RPMI8226 (cell line): ENCODE measurements around the gene KRT9.

ENCODE experiments used
- DNase-seq: peaks from one replicate; pipeline ENCODE4 v3.0.0-alpha.2; 2015

The KRT9 gene

DNA sequence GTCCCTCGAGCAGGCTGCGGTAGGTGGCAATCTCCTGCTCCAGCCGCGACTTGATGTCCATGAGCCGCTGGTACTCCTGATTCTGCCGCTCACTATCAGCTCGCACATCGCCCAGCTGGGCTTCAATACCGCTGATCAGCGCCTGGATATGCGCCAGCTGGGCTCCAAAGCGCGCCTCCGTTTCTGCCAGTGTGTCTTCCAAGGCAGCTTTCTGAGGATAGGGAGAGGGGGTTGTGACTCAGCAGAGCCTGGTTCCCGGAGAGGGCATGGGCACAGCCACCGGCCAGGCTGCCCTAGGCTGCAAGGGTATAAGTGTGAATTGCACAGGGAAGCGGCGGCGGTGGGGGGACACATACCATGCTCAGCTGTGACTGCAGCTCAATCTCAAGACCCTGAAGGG lies 48.1 kb downstream of the KRT9 start:
- no peak for DNase-seq

DNA sequence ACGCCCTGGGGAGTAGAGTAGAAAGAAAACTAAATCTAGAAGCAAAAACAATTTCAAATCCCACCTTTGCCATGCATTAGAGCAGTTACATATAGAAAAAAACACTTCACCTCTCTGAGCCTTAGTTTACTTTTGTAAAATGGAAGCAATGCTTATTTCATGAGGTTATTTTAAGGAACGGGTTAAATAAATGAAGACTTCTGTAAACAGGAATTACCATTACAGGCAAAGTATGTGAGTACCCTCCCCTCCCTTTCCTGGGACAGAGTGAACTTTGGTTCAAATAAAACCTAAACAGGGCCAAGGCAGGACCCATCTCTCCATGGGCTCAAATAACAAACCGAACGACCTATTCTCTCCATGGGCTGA lies 48.6 kb downstream of the KRT9 start:
- no peak for DNase-seq

DNA sequence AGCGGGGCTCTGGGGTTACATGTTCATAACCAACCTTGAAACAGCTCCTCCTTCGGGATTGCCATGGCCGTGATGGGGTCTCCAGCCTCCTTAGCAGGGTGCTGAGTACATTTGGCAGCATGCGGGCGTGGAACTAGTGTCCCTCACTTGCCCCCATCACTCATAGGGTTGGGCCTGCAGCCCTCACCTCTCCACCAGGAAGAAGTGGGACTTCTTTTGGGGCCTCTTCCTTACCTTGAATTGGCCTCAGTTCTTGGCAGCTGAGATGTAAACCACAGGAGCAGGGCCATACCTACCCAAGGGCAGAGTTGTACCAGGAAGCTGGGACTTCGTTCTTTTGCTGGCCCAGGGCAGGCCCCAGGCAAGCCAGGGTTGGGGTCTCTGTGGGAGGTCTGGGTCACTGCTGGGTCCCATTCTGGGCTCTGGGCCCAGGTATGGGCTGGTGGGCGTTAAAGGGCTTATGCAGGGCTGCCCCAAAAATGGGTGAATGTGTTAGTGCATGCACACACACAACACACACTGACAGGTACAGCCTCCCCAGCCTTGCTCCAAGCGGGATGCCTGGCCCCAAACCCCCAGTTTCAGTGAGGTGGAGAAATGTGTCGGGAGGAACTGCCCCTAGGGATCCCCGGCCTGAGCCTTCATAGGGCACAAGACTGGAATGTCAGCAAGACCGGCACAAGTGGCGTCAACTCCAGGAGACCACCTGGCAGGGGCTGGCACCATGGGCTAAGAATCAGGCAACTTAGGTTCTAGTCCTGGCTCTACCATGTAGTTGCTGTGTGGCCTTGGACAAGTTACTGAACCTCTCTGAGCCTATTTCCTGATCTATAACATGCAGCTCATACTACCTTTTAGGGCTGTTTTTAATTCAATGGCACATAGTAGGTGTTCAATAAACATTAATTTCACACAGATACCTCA lies 49.3 kb downstream of the KRT9 start:
- DNase-seq, result peak; percentile 52

DNA sequence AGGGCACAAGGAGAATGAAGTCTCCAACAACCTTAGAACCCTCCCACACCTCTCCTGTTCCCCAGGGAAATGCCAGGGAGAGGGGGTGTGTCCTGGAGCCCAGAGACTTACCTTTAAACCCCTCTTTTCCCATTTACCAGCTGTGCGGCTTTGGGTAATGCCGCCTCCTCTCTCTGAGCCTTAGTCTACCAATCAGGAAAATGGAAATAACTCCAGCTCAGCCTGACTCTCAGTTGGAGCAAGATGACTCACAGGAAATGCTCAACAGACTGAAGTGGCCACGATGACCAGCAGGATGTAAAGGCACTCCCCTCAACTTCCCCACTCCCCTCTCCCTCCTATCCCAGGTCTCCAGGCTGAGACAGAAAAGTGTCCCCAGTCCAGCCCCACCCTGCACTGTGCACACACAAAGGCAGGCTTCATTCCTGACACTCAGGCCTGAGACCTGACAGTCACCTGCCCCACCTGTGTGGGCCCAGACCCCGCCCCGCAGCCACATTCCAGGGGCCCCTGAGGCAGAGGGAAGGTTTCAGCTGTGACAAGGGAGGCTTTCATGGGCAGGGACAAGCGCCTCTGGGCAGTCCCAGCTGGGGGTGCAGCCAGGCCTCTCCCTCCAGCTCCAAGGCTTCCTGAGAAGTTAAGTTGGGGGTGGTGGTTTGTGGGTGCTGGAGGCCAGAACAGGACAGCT lies 50.1 kb downstream of the KRT9 start:
- DNase-seq, result peak; percentile 66

DNA sequence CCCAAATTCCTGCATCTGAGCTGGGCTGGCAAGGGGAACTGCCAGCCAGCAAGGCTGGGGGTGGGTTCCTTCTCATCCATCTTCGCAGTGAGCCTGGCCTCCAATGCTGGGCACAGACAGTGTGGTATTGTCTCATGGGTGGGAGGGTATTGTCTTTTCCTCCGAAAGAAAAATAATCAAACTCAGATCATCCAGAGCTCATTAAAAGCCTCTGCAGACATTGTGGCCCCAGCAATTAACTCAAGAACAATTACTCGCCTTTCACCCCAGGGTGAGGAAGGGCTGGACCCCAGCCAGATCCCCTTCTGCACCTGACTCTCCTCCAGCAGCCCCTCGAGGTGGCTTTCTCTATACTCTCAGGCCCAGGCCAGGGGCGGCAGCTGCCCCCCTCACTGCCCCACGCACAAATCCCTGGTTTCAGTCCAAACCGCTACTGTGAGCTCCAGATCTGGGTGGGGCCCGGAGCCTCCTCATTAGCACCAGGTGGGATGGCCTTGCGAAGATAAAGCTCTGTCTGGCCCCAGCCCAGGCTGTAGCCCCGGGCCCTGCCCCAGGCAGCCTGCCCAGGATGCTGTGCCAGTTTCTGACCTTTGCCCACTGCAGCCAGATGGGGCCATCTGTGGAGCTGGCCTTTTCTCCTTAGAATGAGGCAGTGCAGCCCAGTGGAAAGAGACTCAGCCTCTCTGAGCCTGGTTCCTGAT lies 50.9 kb downstream of the KRT9 start:
- peak; percentile 94 for DNase-seq

DNA sequence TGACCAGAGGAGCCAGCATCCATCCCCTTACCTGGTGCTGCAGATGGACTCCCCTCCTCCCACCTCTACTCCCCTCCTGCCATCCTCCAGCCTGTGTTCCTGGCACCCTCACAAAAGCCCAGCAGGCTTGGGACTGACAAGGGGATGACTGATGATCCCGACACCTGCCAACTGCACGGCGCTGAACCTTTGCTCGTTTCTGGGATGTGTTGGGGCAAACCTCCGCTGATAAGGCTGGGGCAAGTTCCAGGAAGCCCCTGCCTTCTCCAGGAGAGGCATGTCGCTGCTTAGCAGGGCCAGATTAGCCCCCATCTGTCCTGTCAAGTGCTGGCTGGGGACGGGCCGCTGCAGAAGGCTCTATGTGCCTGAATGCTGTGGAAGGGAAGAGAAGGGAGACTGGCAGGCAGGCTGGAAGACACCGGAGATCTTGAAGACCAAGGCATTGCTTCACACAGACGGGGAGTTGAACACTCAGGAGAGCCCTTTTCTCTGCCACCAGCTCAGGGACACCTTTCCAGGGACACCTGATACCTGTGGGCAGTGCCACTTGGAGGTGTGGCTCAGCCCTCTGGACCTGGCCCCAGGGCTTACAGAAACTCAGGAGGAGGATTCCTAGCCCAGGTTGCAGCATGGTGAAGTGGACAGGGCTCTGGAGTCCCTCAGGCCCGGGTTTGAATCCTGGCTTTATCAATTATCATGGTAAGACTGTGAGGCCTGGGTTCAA lies 52.2 kb downstream of the KRT9 start:
- no peak for DNase-seq

DNA sequence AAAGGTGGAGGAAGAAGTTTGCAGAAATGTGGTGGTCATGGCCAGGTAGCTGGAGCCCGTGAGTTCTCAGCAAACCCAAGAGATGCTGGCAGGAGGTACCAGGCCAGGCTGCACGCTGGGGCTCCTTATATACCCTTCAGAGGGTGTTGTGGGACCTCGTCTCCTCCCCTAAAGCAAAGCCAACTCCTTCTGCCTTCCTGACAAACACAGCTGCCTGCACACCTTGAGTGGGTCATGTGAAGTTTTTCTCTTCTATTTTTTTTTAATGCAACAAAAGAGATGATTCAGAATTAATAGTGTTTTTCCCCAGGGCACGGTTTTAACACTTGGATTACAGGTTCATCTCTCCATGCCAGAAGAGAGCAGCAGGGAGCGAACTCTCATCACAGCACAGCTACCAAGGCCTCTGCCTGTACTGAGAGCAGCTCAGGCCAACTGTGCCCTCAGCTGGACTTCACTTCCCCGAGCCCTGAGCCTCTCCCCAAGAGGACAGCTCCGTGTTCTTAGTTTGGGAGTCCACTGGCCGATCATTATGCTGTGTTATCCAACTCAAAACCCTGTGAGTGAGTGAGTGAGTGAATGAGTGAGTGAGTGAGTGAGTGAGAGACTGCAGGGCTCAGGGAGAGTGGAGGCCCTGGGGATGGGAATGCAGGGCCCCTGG lies 52.9 kb downstream of the KRT9 start, which contains the start of gene KRT15:
Gene KRT15 (minus strand): TSS at position 102 of the 661 bp plus-strand sequence. CDS start 63 bp downstream, at position 39.
- peak; percentile 92 for DNase-seq

DNA sequence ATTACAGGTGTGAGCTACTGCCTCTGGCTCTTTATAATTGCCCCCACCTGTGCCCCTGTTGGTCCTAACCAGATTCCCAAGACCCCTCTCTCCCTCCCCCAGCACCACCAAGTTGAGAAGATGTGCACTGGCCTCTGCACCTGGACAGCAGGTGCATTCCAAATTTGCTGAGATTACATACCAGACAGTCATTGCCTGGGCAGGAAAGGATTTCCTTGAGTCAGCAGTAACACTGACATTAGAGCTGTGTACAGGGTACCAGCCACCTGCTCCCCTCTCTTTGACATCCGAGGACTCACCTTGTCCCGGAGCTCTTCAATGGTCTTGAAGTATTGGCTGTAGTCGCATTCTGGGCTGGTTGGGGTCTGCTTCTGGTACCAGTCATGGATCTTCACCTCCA lies 53.8 kb downstream of the KRT9 start:
- peak; percentile 90 for DNase-seq

DNA sequence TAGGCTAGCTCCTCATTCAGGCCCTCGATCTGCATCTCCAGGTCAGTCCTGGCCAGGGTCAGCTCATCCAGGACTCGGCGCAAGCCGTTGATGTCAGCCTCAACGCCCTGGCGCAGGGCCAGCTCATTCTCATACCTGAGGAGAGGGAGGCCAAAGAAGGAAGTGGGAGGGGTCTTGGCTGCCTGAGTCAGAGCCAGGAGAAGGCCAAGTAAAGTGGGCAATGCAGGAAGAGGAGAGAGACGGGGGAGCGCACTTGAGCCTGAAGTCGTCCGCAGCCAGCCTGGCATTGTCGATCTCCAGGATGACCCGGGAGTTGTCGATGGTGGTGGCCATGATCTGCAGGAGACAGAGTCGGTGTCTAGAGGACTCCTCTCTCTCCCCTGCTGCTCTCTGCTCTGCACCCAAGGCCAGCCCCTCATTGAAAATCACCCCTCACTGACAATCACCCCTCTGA lies 55.0 kb downstream of the KRT9 start:
- peak; percentile 71 for DNase-seq

DNA sequence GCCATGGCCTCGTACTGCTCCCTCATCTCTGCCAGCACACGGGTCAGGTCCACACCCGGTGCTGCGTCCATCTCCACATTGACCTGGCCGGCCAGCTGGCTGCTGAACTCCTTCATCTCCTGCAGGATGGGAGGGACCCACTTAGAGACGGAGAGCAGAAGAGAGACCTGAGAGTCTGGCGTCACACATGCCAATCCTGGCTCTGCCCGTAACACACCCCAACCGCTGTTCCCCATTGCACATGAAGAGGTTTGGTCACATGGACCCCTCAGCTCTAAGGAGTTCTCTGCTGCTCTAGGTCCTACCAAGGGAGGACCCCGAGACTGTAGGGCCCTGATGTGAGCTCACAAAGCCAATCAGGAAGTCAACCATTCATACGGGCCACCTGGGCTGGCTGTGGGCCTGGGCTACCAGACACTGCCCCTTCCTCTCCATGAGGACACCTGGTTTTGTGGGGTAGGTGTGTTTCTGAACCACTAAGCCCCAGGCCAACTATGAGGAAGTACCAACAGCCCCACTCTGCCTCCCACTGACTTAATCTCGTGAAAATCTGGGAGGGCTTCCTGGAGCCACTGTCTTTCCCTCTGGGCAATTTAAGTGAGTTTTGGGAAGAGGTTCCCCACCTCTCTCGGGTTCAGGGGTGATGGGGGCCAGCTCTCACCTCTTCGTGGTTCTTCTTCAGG lies 55.6 kb downstream of the KRT9 start:
- DNase-seq, result peak; percentile 47
